Upper lobe of left lung (tissue), 6 donors: ENCODE measurements around the gene ZNF654. TPM values are rescaled to one million over a fixed set of nuclear protein-coding genes. Genes with fewer than 3 reads are reported as not detected.

Source experiments
- ATAC-seq, 2 donors: fragments of 200-7000 bp; cut with Tn5 transposase; one replicate each; pipeline ENCODE4 v1.9.1; 2022; ENCODE audit warnings: mild to moderate bottlenecking in 2 of 2, moderate library complexity in 2 of 2; ENCODE audit not compliant: low FRiP score in 2 of 2
- DNase-seq, 2 donors: peaks; one replicate each; pipeline ENCODE4 v3.0.0-alpha.2; 2019 to 2020
- H3K27ac ChIP-seq, 4 donors: fragments of 200-600 bp; sonication (generic); one replicate each; pipeline ENCODE4 v1.5.1; 2016 to 2019
- H3K27me3 ChIP-seq, 4 donors: fragments of 200-600 bp; sonication (generic); one replicate each; pipeline ENCODE4 v1.5.1; 2017 to 2019
- H3K36me3 ChIP-seq, 4 donors: fragments of 200-600 bp; sonication (generic); one replicate each; pipeline ENCODE4 v1.5.1; 2016 to 2019
- H3K4me1 ChIP-seq, 4 donors: fragments of 200-600 bp; sonication (generic); one replicate each; pipeline ENCODE4 v1.5.1; 2018 to 2019
- H3K4me3 ChIP-seq, 4 donors: fragments of 200-600 bp; sonication (generic); one replicate each; pipeline ENCODE4 v1.5.1; 2017 to 2019; ENCODE audit warnings: mild to moderate bottlenecking in 2 of 4, moderate library complexity in 1 of 4
- H3K9me3 ChIP-seq, 4 donors: fragments of 200-600 bp; sonication (generic); one replicate each; pipeline ENCODE4 v1.5.1; 2018 to 2019
- CTCF ChIP-seq, 6 experiments: fragments of 450-650 bp in 4 of 6; fragments of 200-600 bp in 2 of 6; sonication (generic) in 2 of 6; IDR thresholded peaks; one replicate each; pipeline ENCODE4 v1.5.1; 2016 to 2019; ENCODE audit warnings: antibody characterized with exemption in 6 of 6
- EP300 ChIP-seq, 4 donors: sonication (generic); formaldehyde crosslinking; IDR thresholded peaks; one replicate each; pipeline ENCODE4 v1.5.1; 2017; ENCODE audit warnings: antibody characterized with exemption in 4 of 4, control low read depth in 2 of 4
- POLR2A ChIP-seq, 4 donors: fragments of 450-650 bp; IDR thresholded peaks; one replicate each; pipeline ENCODE4 v1.5.1; 2016 to 2017; ENCODE audit warnings: antibody characterized with exemption in 4 of 4, mild to moderate bottlenecking in 2 of 4
- POLR2AphosphoS5 ChIP-seq, 2 donors: sonication (generic); formaldehyde crosslinking; IDR thresholded peaks; one replicate each; pipeline ENCODE4 v1.5.1; 2017; ENCODE audit warnings: antibody characterized with exemption in 2 of 2
- WGBS, 2 donors: methylation state at CpG; one replicate each; pipeline ENCODE4 v1.1.5; 2017 to 2018; 5-methylcytosine and 5-hydroxymethylcytosine counted together
- total RNA-seq, 6 donors: library from RNA; depleted of rRNA in 4 of 6; stranded (reverse); fragments of >200 nt in 4 of 6; gene quantifications; one replicate each; pipeline versions ENCODE4 v1.1.0 to v1.2.1, GENCODE V29; 2016 to 2021
- donor health status: DM: no; HTN: no; CAD: no; lungs with moderate emphysema.
- donor health status: DM: no; HTN: yes; CAD: no; lungs with severe emphysema.

The ZNF654 gene
- total RNA-seq, 6 donors from 2014 or later, result 4.9 to 21.4 (median 13.8) TPM

DNA sequence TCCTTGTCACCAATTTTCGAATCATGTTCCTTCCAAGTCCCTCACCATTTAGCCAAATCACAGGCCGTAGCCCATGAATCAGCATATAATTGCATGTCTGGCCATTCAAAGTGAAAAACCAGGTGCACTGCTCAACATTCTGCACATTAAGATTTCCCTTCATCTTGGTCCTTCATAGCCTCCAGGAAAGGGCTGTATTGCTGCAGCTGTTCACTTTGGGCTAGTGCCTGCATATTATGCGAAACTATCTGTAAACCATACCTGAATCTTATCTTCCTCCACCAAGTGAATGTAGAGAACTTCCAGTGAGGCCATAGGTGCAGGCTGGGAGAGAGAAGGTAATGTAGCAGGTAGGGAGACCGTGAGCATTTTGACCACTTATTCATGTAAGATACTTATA lies 18.5 kb upstream of the ZNF654 start:
- ATAC-seq (no peak), DNase-seq (no peak)
- Histone ChIP-seq H3K27me3 (no peaks in the 10 kb centered on the region), H3K4me3 (no peak overlapping the region), H3K9me3 (no peaks in the 10 kb centered on the region), H3K27ac (no peak overlapping the region), H3K36me3 (no peaks in the 10 kb centered on the region), H3K4me1 (no peaks in the 10 kb centered on the region)
- 92 to 93% methylated on average over 4 of the region's 4 CpGs for WGBS, 2 donors
- TF ChIP-seq POLR2AphosphoS5 (IDR thresholded peaks at IDR 0.05) (no peak), EP300 (IDR thresholded peaks at IDR 0.05) (no peak), POLR2A (IDR thresholded peaks at IDR 0.05) (no peak), CTCF (IDR thresholded peaks at IDR 0.05) (no peak)

- WGBS, 2 donors, result 94 to 95% methylated on average over 3 of the region's 3 CpGs
- DNase-seq (no peak), ATAC-seq (no peak)
- Histone ChIP-seq H3K4me1 (no peaks in the 10 kb centered on the region), H3K27me3 (no peaks in the 10 kb centered on the region), H3K4me3 (no peak overlapping the region), H3K9me3 (no peaks in the 10 kb centered on the region), H3K36me3 (no peaks in the 10 kb centered on the region), H3K27ac (no peak overlapping the region)
- no peak for TF ChIP-seq POLR2AphosphoS5 (IDR thresholded peaks at IDR 0.05)
- TF ChIP-seq CTCF (IDR thresholded peaks at IDR 0.05), result no peak
- no peak for TF ChIP-seq POLR2A (IDR thresholded peaks at IDR 0.05)
- TF ChIP-seq EP300 (IDR thresholded peaks at IDR 0.05), result no peak
These were observed 18.1 kb upstream of the ZNF654 start for GRCh38 chr3:88041005-88041404.

- ATAC-seq (no peak), DNase-seq (no peak)
- Histone ChIP-seq H3K36me3 (no peaks in the 10 kb centered on the region), H3K9me3 (no peaks in the 10 kb centered on the region), H3K27ac (no peak overlapping the region), H3K4me3 (no peak overlapping the region), H3K4me1 (no peaks in the 10 kb centered on the region), H3K27me3 (no peaks in the 10 kb centered on the region)
- 31 to 39% methylated on average over 1 of the region's 1 CpG for WGBS, 2 donors
- TF ChIP-seq POLR2AphosphoS5 (IDR thresholded peaks at IDR 0.05), result no peak
- TF ChIP-seq POLR2A (IDR thresholded peaks at IDR 0.05), result no peak
- TF ChIP-seq CTCF (IDR thresholded peaks at IDR 0.05), result no peak
- no peak for TF ChIP-seq EP300 (IDR thresholded peaks at IDR 0.05)
These were observed 14.6 kb upstream of the ZNF654 start for GRCh38 chr3:88044411-88044810.

GRCh38 chr3:88046766-88047165 lies 12.3 kb upstream of the ZNF654 start:
- no peak overlapping the region for H3K27ac ChIP-seq
- WGBS, 2 donors, result 81 to 90% methylated on average over 5 of the region's 5 CpGs
- H3K4me1 ChIP-seq, result no peaks in the 10 kb centered on the region
- no peak overlapping the region for H3K4me3 ChIP-seq
- no peaks in the 10 kb centered on the region for H3K36me3 ChIP-seq
- ATAC-seq, result no peak
- H3K9me3 ChIP-seq, result no peaks in the 10 kb centered on the region
- no peaks in the 10 kb centered on the region for H3K27me3 ChIP-seq
- peak in 1 of 4 donors; percentile 20 for TF ChIP-seq EP300 (IDR thresholded peaks at IDR 0.05)
- TF ChIP-seq POLR2AphosphoS5 (IDR thresholded peaks at IDR 0.05), result no peak
- no peak for DNase-seq

- H3K27me3 ChIP-seq, result no peaks in the 10 kb centered on the region
- DNase-seq (no peak), ATAC-seq (no peak)
- 10 to 11% methylated on average over 16 of the region's 16 CpGs for WGBS, 2 donors
- H3K9me3 ChIP-seq, result no peaks in the 10 kb centered on the region
- H3K36me3 ChIP-seq, result peaks cover 8 to 17% (median 13%) of the 10 kb centered on the region in 4 donors
- peak overlapping the region; percentile 94 to 95 (median 95) for H3K27ac ChIP-seq
- H3K4me1 ChIP-seq, result peaks cover 23 to 40% (median 32%) of the 10 kb centered on the region in 4 donors
- peak overlapping the region; percentile 63 to 98 (median 88) for H3K4me3 ChIP-seq
- TF ChIP-seq POLR2A (IDR thresholded peaks at IDR 0.05), result no peak
- no peak for TF ChIP-seq CTCF (IDR thresholded peaks at IDR 0.05)
- TF ChIP-seq POLR2AphosphoS5 (IDR thresholded peaks at IDR 0.05), result no peak
- TF ChIP-seq EP300 (IDR thresholded peaks at IDR 0.05), result no peak
These were observed 1.3 kb upstream of the ZNF654 start for GRCh38 chr3:88057630-88058305.
